Left lobe of liver (tissue), 2 donors: ENCODE data around the gene MTHFD2. TPM values are rescaled to one million over a fixed set of nuclear protein-coding genes. Genes with fewer than 3 reads are reported as not detected.
"Not testable (repeated sequence)": the region's sequence is repeated elsewhere in the genome, so short reads cannot be mapped to it uniquely, and the experiment has no call there.

Experiments
- ATAC-seq: fragments of 200-7000 bp; cut with Tn5 transposase; one replicate; pipeline ENCODE4 v1.9.1; 2020; ENCODE audit warnings: mild to moderate bottlenecking, moderate library complexity
- DNase-seq: peaks from one replicate; pipeline ENCODE4 v3.0.0-alpha.2; 2020; ENCODE audit warnings: low spot score
- total RNA-seq: library from RNA; stranded (reverse); gene quantifications from one replicate; pipeline ENCODE4 v1.2.1, GENCODE V29; 2021
- donor health status: DM: no; HTN: no; CAD: no; lungs with moderate emphysema.
- donor health status: DM: no; HTN: yes; CAD: no.

Gene MTHFD2
- total RNA-seq, 1 donor from 2014 or later = 1.7 TPM

- DNase-seq (no peak), ATAC-seq (no peak)
These were observed 28.3 kb downstream of the MTHFD2 start for GRCh38 chr2:74226648-74227213.

- DNase-seq = no peak
- no peak for ATAC-seq
These were observed 29.2 kb downstream of the MTHFD2 start for GRCh38 chr2:74227646-74228045.

- DNase-seq (no peak), ATAC-seq (no peak)
These were observed 30.4 kb downstream of the MTHFD2 start for GRCh38 chr2:74228772-74229171.

- not testable (repeated sequence) for ATAC-seq, DNase-seq
These were observed 31.4 kb downstream of the MTHFD2 start for GRCh38 chr2:74229865-74230264.

GRCh38 chr2:74232426-74232825 lies 34.0 kb downstream of the MTHFD2 start:
- ATAC-seq (no peak), DNase-seq (no peak)

GRCh38 chr2:74233648-74234047 lies 35.2 kb downstream of the MTHFD2 start:
- DNase-seq (no peak), ATAC-seq (no peak)

GRCh38 chr2:74235041-74235440 lies 36.6 kb downstream of the MTHFD2 start:
- no peak for ATAC-seq
- DNase-seq = peak; percentile 14

GRCh38 chr2:74238879-74239278 lies 40.5 kb downstream of the MTHFD2 start:
- no peak for ATAC-seq
- DNase-seq = no peak

GRCh38 chr2:74239346-74239745 lies 40.9 kb downstream of the MTHFD2 start:
- ATAC-seq = no peak
- DNase-seq = no peak

GRCh38 chr2:74242354-74243071 lies 44.1 kb downstream of the MTHFD2 start:
- ATAC-seq (no peak), DNase-seq (no peak)

- ATAC-seq = no peak
These were observed 45.9 kb downstream of the MTHFD2 start for GRCh38 chr2:74244286-74244685.

GRCh38 chr2:74246496-74247195 lies 48.2 kb downstream of the MTHFD2 start:
- DNase-seq (no peak), ATAC-seq (no peak)

More at GRCh38 chr2:74244286-74244685, 45.9 kb downstream of the MTHFD2 start:
- no peak for DNase-seq

GRCh38 chr2:74249406-74250122 lies 51.1 kb downstream of the MTHFD2 start:
- no peak for DNase-seq
- ATAC-seq = no peak

GRCh38 chr2:74250189-74250631 lies 51.8 kb downstream of the MTHFD2 start:
- peak; percentile 56 for DNase-seq
- peak; percentile 89 for ATAC-seq

GRCh38 chr2:74252036-74252435 lies 53.6 kb downstream of the MTHFD2 start:
- DNase-seq (no peak), ATAC-seq (no peak)

GRCh38 chr2:74252862-74253261 lies 54.4 kb downstream of the MTHFD2 start:
- ATAC-seq = no peak
- DNase-seq = no peak

GRCh38 chr2:74253306-74253970 lies 55.0 kb downstream of the MTHFD2 start:
- ATAC-seq (no peak), DNase-seq (no peak)

- no peak for ATAC-seq
- no peak for DNase-seq
These were observed 55.5 kb downstream of the MTHFD2 start for GRCh38 chr2:74253971-74254310.

GRCh38 chr2:74255660-74256213 lies 57.3 kb downstream of the MTHFD2 start:
- no peak for ATAC-seq
- DNase-seq = no peak

- ATAC-seq (no peak), DNase-seq (no peak)
These were observed 60.8 kb downstream of the MTHFD2 start for GRCh38 chr2:74259191-74259590.

GRCh38 chr2:74259733-74260132 lies 61.3 kb downstream of the MTHFD2 start:
- DNase-seq = no peak
- ATAC-seq = no peak
